HUDEP-2 (cell line): Measurements from ENCODE around the gene ERCC3.
"Not testable (repeated sequence)": the region's sequence is repeated elsewhere in the genome, so short reads cannot be mapped to it uniquely, and the experiment has no call there.

Experiments used
- DNase-seq, 76 experiments: peaks; one replicate each; lab custom pipeline; 2025; ENCODE audit not compliant: unreplicated experiment in 76 of 76; lab: John Stamatoyannopoulos, UW

Gene ERCC3

DNA sequence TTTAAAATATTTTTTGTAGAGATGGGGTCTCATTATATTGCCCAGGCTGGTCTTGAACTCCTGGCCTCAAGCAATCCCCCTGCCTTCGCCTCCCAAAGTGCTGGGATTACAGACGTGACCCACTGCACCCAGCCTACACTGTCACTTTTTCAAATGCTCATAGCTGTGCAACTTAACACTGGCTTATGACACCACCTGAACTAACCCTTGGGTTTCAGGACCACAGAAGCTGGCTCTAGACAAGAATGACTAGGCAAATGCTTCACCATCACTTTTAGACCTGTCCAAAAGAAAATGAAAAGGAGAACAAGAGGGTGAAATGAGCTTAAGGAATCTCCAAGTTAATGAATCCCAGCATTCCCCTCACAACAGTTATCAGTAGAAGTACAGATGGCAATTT, 13.3 kb downstream of the ERCC3 start:
- DNase-seq, result no peak

DNA sequence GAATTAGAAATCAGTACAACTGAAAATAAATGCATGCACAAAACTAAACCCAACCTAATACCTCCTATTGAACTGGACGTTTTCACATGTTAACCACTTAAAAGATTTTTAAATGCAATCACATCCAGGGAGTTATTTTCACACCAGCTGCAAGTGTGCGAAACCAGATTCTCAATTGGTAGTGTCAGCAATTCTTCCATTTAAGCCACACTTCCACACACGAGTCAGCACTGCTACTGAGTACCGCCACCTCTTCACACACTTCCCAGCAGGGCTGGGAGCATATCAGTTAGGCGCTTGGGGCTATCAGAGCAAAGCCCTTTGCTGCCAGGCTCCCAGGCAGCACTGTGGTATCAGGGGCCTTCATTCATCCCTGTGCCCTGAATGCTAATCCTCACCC, 14.2 kb downstream of the ERCC3 start:
- peak in 1 of 76 experiments; percentile 42 for DNase-seq

DNA sequence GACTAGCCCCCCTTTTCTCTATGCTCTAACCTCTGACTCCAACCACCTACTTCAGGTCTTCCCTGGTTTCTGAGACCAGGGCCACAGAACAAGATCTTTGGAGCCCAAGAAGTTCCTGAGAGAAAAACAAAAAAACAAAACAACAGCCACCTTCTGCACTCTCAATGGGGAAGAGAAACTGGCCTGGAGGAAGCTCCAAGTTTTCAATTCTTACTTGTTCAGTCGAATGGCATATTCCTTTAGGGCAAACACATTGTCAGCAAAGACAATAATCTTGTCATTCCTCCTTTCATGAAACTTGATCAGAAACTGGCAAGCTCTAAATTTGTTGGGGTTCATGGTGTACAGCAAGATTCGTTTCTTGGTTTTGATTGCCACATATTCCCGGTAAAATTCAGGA, 15.0 kb downstream of the ERCC3 start:
- no peak for DNase-seq

DNA sequence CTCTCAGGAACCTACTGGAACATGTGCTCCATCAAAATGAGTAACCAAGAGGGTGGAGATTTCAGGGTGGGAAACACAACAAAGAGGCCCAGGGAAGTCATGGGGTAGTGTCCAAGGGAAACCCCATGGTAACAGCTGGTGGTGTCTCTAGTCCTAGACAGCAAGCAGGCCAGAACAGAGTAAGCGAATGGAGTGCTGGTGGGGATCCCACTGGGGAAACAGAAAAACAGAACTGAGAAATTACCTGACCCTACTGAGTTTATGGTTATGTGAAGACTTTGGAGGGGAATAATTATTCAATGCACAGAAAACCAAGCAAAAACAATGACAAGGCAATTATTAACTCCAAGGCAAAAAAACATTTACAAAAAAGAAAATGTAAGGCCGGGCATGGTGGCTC, 16.9 kb downstream of the ERCC3 start:
- peak in 1 of 76 experiments; percentile 2 for DNase-seq

DNA sequence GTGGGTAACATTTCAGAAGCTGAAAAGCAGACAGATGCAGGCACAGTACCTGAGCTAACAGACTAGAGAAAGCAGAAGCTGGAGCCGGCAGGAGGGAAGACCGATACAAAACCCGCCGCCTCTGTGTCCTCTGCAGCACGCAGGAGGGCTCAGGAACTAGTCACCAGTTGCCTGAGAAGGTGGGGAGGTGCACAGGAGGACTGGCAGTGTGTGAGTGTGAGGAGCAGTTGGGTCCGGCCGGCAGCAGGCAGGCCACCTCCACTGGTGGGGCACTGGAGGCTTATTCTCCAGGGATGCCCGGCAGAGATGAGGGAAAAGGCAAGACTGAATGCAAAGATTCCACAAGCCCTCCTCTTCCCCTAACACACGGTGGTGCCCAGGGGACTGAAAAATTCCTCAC, 18.2 kb downstream of the ERCC3 start:
- DNase-seq, result no peak

DNA sequence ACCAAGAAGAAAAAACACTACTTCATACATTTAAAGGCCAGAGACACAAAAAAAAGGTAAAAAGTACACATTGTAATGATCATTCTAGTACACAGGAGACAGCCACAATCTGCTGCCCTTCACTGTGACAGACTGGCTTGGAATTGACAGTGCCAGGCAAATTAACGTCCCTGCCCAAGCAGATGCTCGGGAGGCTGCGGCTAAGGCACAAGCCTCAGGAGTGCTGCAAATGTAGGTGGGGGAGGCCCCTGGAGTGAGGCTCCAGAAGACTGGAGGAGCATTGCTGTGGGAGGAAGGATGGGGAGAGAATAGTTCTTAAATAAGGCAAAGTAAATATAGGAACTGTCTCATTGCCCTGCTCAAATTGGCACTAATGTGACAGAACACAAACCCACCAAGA, 18.6 kb downstream of the ERCC3 start:
- DNase-seq, result no peak

DNA sequence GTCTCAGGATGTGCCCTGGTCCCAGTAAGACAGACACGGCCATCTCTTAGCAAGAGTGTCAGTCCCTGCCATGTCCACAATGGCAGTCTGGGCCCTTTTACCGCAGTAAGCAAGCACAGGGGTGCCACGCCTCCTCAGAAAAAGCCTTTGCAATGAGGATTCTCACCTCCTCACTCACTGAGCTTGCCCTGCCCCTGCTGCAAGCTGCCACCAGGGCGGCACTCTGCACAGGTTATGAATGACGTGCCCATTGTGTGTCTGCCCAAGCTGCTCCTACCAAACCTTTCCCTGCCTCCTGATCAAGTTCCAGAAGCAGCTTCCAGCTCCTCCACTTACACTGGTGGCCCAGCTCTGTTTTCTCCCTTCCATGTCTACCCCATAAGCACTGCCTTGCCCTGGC, 23.3 kb downstream of the ERCC3 start:
- peak in 1 of 76 experiments; percentile 0 for DNase-seq

DNA sequence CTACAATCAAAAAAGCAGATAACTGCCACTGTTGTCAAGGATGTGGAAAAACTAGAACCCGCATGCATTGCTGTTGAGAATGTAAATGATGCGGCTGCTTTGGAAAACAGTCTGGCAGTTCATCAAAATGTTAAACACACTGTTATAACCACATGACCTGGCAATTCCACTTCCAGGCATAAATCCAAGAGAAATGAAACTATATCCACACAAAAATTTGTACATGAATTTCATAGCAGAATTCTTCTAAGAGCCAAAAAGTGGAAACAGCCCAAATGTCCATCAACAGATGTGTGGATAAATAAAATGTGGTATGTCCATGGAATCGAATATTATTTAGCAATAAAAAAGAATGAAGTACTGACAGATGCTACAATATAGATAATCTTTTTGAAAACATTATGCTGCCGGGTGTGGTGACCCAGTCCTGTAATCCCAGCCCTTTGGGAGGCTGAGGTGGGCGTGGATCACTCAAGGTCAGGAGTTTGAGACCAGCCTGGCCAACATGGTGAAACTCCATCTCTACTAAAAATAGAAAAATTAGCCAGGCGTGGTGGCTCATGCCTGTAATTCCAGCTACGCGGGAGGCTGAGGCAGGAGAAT, 32.0 kb downstream of the ERCC3 start:
- DNase-seq, result no peak

DNA sequence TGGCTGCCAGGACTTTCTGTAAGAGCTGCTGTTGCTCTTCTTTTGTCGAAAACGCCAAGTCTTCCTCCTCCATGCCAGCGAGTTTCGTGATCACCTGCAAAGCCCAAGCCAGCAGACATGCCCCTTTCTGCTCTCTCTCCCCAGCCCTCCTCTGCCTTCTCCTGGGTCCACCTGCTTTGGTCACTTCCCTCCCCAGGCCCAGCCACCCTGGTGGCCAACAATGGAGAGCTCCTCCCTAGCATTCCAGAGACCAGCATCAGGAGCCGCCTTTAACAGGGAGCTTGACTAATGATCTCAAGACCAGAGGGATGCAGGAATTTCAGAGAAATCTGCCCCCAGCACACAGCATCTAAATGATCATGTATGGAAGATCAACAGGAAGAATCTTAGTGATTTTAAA, 34.6 kb downstream of the ERCC3 start:
- DNase-seq, result no peak

DNA sequence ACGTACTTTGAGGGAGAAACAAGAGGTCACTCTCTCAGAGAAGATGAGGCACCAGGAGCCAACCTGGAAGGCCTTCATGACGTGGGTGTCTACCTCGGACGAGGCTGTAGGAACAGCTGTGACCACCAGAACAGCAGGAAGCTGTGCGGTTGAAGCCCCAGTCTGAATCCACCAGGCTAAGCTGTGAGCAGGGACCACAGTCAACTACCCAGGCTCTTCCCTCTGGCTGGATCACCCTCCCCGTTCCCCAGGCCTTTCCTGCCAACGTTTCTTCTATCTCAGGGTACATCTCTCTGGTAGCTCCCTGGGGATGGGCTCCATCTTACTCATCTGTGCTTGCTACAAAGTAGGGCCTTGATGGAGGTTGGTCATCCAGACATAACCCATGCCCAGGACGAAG, 37.1 kb downstream of the ERCC3 start:
- no peak for DNase-seq

DNA sequence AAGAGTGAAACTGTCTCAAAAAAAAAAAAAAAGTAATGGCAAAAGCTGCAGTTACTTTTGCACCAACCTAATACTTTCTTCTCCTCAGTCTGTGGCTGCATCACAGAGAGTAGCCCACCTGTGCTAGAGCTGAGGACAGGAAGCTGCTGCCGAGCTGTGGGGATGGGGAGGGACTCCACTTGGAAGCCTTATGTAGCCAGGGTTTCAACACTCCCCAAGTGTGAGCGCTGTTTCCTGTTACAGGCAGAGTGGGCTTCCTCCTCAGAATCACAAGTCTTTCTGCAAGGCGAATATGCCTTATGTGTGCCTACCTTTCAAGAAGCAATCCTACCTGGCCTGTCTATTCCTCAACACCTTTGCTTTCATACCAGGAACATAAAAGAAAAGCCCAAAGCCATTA, 37.6 kb downstream of the ERCC3 start:
- no peak for DNase-seq

DNA sequence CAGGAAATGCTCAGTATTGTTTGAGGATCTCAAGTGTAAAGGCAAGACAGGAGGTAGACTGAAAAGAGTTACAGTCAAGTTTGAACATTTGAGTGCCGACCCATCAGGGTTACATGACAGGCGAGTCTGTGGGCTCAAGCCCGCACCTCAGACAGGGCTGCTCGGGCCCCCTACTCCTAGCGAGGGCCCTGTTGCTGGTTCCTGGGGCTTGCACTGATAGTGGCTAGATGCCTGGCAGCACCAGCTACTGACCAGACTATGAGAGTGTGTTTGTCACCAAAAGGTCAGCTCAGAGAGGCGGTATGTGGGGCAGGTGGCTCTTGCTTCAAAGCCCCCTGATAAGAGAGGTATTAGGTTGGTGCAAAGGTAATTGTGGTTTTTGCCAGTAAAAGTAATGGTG, 38.2 kb downstream of the ERCC3 start:
- DNase-seq, result no peak

DNA sequence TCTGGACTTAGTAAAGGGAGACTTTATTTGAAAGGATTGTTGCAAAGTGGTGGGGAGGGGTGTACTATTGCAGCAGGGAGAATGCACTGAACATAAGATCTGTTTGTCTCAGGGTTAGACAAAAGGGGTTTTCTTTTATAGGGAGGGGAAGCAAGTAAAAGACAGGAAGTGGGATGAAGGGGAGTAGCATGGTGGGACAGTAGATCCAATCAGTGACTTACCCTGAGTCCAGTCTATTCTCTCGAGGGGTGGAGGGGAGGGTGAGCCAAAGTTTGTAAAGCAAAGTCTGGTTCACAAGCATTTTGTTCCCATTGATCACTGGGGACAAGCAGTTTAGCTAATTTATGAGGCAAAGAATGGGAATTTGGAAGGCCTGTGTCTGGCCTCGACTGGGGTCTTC, 38.8 kb downstream of the ERCC3 start:
- no peak for DNase-seq

DNA sequence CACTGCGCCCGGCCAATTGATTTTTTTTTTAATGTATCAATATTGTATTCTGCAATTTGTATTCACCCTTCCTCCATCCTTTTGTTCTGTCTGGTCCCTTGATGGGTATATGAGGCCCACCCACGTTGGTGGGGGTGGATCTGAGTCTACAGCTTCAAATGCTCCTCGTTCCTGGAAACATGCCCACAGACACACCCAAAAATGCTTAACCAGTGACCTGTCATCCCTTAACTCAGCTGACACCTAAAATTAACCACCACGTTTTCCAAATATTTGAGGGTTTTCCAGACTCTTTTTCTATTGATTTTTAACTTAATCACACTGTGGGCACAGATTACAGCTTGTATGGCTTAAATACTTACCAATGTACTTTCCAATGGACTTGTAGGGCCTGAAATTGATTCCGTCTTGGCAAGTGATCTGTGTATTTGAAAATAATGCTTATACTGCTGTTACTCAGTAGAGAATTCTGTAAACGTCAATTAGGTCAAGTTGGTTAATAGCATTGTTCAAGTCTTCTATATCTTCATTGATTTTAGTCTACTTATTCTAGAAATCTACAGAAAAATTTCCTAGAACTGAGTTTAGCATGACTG, 39.5 kb downstream of the ERCC3 start:
- peak in 4 of 76 experiments; percentile 6 to 29 (median 6) for DNase-seq

DNA sequence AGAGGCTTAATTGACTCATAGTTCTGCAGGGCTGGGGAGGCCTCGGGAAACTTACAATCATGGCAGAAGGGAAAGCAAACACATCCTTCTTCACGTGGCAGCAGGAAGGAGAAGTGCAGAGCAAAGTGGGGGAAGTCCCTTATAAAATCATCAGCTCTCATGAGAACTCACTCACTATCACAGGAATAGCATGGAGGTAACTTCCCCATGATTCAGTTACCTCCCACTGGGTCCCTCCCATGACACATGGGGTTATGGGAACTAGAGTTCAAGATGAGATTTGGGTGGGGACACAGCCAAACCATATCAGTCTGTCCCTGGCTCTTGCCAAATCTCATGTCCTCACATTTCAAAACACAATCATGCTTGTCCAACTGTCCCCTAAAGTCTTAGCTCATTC, 52.8 kb downstream of the ERCC3 start:
- DNase-seq, result not testable (repeated sequence)

DNA sequence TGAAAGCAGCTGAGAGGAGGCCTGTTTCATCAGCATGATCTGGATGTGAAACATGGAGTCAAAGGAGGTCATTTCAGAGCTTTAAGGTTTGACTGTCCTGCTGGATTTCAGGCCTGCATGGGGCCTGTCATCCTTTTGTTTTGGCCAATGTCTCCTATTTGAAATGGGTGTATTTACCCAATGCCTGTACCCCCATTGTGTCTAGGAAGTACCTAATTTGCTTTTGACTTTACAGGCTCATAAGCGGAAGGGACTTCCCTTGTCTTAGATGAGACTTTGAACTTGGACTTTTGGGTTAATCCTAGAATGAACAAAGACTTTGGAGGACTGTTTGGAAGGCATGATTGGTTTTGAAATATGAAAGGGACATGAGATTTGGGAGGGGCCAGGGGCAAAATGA, 54.5 kb downstream of the ERCC3 start:
- no peak for DNase-seq

DNA sequence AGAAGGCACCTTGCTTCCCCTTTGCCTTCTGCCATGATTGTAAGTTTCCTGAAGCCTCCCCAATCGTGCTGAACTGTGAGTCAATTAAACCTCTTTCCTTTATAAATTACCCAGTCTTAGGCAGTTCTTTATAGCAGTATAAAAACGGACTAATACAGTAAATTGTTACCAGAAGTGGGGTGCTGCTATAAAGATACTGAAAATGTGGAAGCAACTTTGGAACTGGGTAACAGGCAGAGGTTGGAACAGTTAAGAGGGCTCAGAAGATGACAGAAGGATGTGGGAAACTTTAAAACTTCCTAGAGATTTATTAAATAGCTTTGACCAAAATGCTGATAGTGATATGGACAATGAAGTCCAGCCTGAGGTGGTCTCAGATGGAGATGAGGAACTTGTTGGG, 56.2 kb downstream of the ERCC3 start:
- not testable (repeated sequence) for DNase-seq

DNA sequence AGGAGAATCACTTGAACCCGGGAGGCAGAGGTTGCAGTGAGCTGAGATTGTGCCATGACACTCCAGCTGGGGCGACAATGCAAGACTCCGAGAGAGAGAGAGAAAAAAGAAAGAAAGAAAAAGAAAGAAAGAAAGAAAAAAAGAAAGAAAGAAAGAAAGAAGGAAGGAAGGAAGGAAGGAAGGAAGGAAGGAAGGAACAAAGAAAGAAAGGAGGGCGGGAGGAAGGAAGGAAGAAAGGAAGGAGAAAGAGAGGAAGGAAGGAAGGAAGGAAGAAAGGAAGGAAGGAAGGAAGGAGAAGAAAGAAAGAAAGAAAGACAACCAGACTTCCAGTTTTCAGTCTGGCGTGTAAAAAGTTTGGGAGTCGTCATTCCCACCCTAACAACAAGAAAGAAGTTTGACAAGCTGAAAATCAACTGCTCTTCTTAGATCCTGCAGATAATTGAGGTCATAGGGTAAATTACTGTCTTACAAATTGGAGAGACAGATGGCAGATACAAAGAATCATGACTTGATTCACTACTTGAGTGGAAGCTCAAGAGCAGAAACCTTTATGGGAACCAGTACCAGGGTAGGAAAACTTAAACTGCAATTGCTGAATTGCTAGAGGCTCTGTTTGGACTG, 58.8 kb downstream of the ERCC3 start:
- DNase-seq, result no peak

DNA sequence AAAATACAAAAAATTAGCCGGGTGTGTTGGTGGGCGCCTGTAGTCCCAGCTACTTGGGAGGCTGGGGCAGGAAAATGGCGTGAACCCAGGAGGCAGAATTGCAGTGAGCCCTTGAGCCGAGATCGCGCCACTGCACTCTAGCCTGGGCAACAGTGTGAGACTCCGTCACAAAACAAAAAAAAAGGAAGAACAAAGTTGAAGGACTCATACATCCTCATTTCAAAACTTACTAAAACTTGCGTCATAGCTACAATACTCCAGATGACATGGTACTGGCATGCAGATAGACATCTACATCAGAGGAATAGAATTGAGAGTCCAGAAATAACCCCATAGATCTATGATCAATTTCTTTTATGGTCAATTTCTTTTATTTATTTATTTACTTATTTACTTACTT, 60.2 kb downstream of the ERCC3 start:
- no peak for DNase-seq

DNA sequence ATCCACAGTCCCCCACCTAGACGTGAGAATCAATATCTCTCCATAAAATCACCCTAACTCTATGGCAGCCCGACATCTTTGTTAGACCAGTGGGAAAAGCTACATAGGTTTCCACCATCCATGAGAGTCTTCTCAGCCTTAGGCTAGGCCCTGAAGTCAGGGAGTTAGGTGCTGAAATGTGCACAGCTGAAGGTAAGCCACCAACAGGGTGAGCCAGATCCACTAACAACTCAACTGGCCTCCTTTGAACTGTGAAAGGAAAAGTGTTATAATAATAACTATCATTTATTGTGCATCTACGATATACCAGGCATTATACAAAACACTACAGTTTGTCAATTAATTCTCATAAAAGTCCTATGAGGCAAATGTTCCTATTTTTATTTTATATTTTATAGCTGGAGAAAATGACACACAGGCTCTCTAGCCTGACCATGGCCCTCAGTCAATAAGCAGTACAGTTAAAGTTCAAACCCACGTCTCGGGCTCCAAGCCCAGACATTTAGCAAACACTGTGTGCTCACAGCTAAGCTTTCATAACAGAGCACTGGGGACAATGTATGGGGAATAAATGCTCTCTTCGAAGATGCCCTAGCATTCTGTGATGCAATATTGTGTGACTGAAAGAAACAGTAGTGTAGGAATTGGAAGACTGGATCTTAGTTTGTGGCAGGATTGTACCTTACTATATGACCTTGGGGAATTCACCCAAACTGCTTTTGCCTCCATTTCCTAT, 62.6 kb downstream of the ERCC3 start:
- DNase-seq, result no peak

DNA sequence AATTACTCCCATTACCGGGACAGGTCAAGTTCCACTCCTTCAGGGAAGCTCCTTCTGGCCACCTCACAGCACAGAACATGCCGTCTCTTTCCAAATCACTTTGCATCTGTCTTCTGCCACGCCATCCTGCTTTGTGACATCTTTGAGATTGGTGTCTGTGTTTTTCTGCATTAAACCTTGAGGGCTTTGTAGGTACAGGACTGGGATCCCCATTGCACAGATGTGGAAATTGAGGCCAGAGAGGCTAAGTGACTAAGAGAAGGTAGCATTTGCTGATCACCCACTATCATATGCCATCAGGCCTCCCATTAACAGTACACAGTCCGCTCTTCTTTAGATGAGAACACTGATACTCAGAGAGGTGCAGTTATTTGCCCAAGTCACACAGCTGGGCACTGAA, 64.4 kb downstream of the ERCC3 start:
- no peak for DNase-seq

DNA sequence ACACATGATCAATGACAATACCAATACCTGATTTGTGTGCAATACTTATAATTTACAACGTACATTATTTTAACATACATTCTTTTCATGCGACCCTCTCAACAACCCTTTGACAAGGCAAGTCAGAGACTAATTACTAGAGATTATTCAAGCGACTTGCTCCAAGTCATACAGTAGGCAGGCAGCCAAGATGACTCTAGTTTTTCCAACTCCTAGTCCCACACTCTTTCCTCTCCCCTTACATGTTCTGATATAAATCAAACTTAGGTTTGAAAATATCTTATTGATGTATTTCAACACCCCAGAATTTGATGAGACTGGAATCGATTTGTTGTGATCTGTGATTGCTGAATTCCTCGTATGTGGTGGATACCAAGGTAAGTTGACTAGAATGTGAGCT, 65.8 kb downstream of the ERCC3 start:
- peak in 1 of 76 experiments; percentile 9 for DNase-seq
